K562 (cell line): ENCODE data around the gene PPP1R10. TPM values are rescaled to one million over a fixed set of nuclear protein-coding genes. Genes with fewer than 3 reads are reported as not detected.

Experiments used
- ATAC-seq: fragments of 200-7000 bp; cut with Tn5 transposase; 3 replicates; pipeline ENCODE4 v1.9.1; 2020; ENCODE audit warnings: moderate library complexity
- BruUV-seq: library from RNA; stranded (reverse); fragments of 400-500 nt; replicated peaks from 2 replicates; lab custom pipeline; 2021; lab: Mats Ljungman, UMichigan
- CTCF ChIA-PET: fragments of 300-600 bp; formaldehyde crosslinking; extraction: SDS; loops from one replicate; lab custom pipeline; 2021; ENCODE audit warnings: low intra/inter-chr PET ratio; lab: Yijun Ruan, JAX
- POLR2A ChIA-PET: fragments of 300-600, 350-650 bp; sonication (Branson Sonifier 250); formaldehyde crosslinking; extraction: SDS; loops from one replicate; lab custom pipeline; 2021; ENCODE audit warnings: antibody characterized with exemption, inconsistent platforms; lab: Yijun Ruan, JAX
- DNase-seq, 4 experiments: peaks; one replicate each; pipeline versions ENCODE4 v3.0.0 to v3.0.0-alpha.2; 2011 to 2018; ENCODE audit warnings: low spot score in 3 of 4, mixed read lengths in 3 of 4; ENCODE audit errors: extremely low read depth in 1 of 4
- FAIRE-seq: peaks from 2 replicates; lab custom pipeline; 2011; peaks lifted over from hg19 to GRCh38; lab: Jason Lieb, UNC
- H2AFZ ChIP-seq: 2 replicates; pipeline ENCODE4 v1.6.0; 2011; ENCODE audit warnings: low read depth, low read length, control low read depth, inconsistent platforms
- H3K27ac ChIP-seq: fragments of 200-600 bp; 3 replicates; pipeline ENCODE4 v1.8.0; 2011; ENCODE audit warnings: low read depth, mild to moderate bottlenecking, control low read depth, inconsistent platforms, low read length, moderate library complexity, mixed read lengths; ENCODE audit errors: extremely low read depth
- H3K27me3 ChIP-seq, 2 experiments: fragments of 300-600 bp in 1 of 2; 2 replicates in 1 of 2; 3 replicates in 1 of 2; pipeline versions ENCODE4 v1.6.0 to v1.8.0; 2011; ENCODE audit warnings: inconsistent platforms in 2 of 2, low read length in 2 of 2, mild to moderate bottlenecking in 1 of 2, mixed read lengths in 1 of 2, moderate library complexity in 1 of 2; ENCODE audit not compliant: control insufficient read depth in 2 of 2, insufficient read depth in 2 of 2
- H3K36me3 ChIP-seq: fragments of 300-600 bp; 3 replicates; pipeline ENCODE4 v1.8.0; 2011; ENCODE audit warnings: mild to moderate bottlenecking, low read length, inconsistent platforms; ENCODE audit not compliant: control insufficient read depth, insufficient read depth
- H3K4me1 ChIP-seq, 2 experiments: fragments of 200-600 bp in 1 of 2; replicated peaks in 1 of 2; 2 replicates in 1 of 2; 3 replicates in 1 of 2; pipeline versions ENCODE4 v1.5.1 to v1.8.0; 2011; ENCODE audit warnings: inconsistent platforms in 2 of 2, low read length in 2 of 2, mild to moderate bottlenecking in 1 of 2, mixed read lengths in 1 of 2, moderate library complexity in 1 of 2; ENCODE audit not compliant: control insufficient read depth in 2 of 2, insufficient read depth in 2 of 2
- H3K4me2 ChIP-seq: 2 replicates; pipeline ENCODE4 v1.6.1; 2011; ENCODE audit warnings: low read length, control low read depth, inconsistent platforms, mixed read lengths; ENCODE audit not compliant: insufficient read depth
- H3K4me3 ChIP-seq: fragments of 200-600 bp; sonication (generic), shearing (Covaris generic); 2 replicates; pipeline ENCODE4 v1.5.1; 2016; ENCODE audit warnings: control low read depth, inconsistent platforms
- H3K79me2 ChIP-seq: fragments of 200-600 bp; 3 replicates; pipeline ENCODE4 v1.8.0; 2011; ENCODE audit warnings: low read length, inconsistent platforms; ENCODE audit not compliant: control insufficient read depth, insufficient read depth
- H3K9ac ChIP-seq, 2 experiments: 2 replicates each; pipeline versions ENCODE4 v1.6.0 to v1.6.1; 2011; ENCODE audit warnings: low read depth in 2 of 2, low read length in 2 of 2, control low read depth in 1 of 2, inconsistent platforms in 1 of 2, mild to moderate bottlenecking in 1 of 2, mixed read lengths in 1 of 2; ENCODE audit not compliant: insufficient read depth in 1 of 2
- H3K9me1 ChIP-seq: one replicate; pipeline ENCODE4 v1.6.0; 2011; ENCODE audit warnings: inconsistent platforms, mild to moderate bottlenecking, low read length, moderate library complexity; ENCODE audit not compliant: control insufficient read depth, insufficient read depth
- H3K9me3 ChIP-seq: replicated peaks from 2 replicates; pipeline ENCODE4 v1.5.1; 2011; ENCODE audit warnings: low read depth, low read length, inconsistent platforms; ENCODE audit not compliant: control insufficient read depth, insufficient read depth
- H4K20me1 ChIP-seq: replicated peaks from 2 replicates; pipeline ENCODE4 v1.6.1; 2011; ENCODE audit warnings: low read length, inconsistent platforms, mixed read lengths; ENCODE audit not compliant: control insufficient read depth, insufficient read depth
- CBFA2T2 ChIP-seq: fragments of 450-650 bp; conservative IDR thresholded peaks from 2 replicates; pipeline ENCODE4 v1.6.1; 2017; ENCODE audit warnings: mild to moderate bottlenecking
- GABPA ChIP-seq: fragments of 200-800 bp; sonication (Bioruptor generic); conservative IDR thresholded peaks from 2 replicates; pipeline ENCODE4 v1.6.1; 2016; ENCODE audit warnings: low read depth, missing genetic modification characterization, missing compliant biosample characterization
- MYC ChIP-seq, 2 experiments: fragments of 250-450 bp in 1 of 2; sonication (Bioruptor Pico) in 1 of 2; IDR thresholded peaks; 2 replicates each; pipeline versions ENCODE4 v1.5.1 to v1.6.1; 2012 to 2021; ENCODE audit warnings: low read depth in 2 of 2, borderline replicate concordance in 1 of 2, improper control_type of control experiment in 1 of 2, low read length in 1 of 2, mild to moderate bottlenecking in 1 of 2, moderate library complexity in 1 of 2
- SIN3B ChIP-seq: fragments of 450-650 bp; IDR thresholded peaks from 2 replicates; pipeline ENCODE4 v1.6.1; 2017; ENCODE audit warnings: low read depth, mild to moderate bottlenecking, moderate library complexity
- SMARCA4 ChIP-seq: fragments of 450-650 bp; IDR thresholded peaks from 2 replicates; pipeline ENCODE4 v1.6.1; 2016
- TOE1 ChIP-seq, 2 experiments: fragments of 450-650 bp in 1 of 2; sonication (generic) in 1 of 2; formaldehyde crosslinking in 1 of 2; IDR thresholded peaks; 2 replicates each; pipeline versions ENCODE4 v1.7.1 to v1.8.0; 2016 to 2022; ENCODE audit warnings: borderline replicate concordance in 2 of 2, mild to moderate bottlenecking in 2 of 2, antibody characterized with exemption in 1 of 2, inconsistent platforms in 1 of 2, low read depth in 1 of 2, missing genetic modification reagents in 1 of 2, moderate library complexity in 1 of 2
- ZNF263 ChIP-seq: sonication (generic); formaldehyde crosslinking; IDR thresholded peaks from 2 replicates; pipeline ENCODE4 v1.8.0; 2022; ENCODE audit warnings: mild to moderate bottlenecking, missing genetic modification reagents, borderline replicate concordance
- ZNF584 ChIP-seq: fragments of 200-800 bp; sonication (Bioruptor generic); IDR thresholded peaks from 2 replicates; pipeline ENCODE4 v1.6.1; 2016; ENCODE audit warnings: low read depth, mild to moderate bottlenecking, missing genetic modification characterization, missing compliant biosample characterization
- WGBS: fragments of 100-300 bp; shearing (Covaris generic); methylation state at CpG from one replicate; pipeline ENCODE4 v1.1.6; 2016; ENCODE audit warnings: low coverage, mixed read lengths; ENCODE audit not compliant: insufficient coverage; ENCODE audit errors: missing lambda C conversion rate; 5-methylcytosine and 5-hydroxymethylcytosine counted together
- in situ Hi-C: fragments of 300-500 bp; cut with MboI; formaldehyde crosslinking; loops from 4 replicates; pipeline ENCODE4 v1.15.0; 2018; ENCODE audit warnings: inconsistent platforms, mixed read lengths
- intact Hi-C: fragments of 100-400 bp; cut with micrococcal nuclease; formaldehyde crosslinking; loops from 2 replicates; pipeline ENCODE4 v1.14.2; 2022
- polyA plus RNA-seq, 8 experiments: library from polyadenylated mRNA; depleted of rRNA in 4 of 8; stranded (reverse) in 5 of 8; unstranded in 3 of 8; fragments of >200 nt; fragmentation: Nextera tagmentation in 2 of 8; fragmentation: Illumina TruSeq in 1 of 8; extraction: Ambion mirVana in 2 of 8; extraction: Trizol in 1 of 8; gene quantifications; 2 replicates each; pipeline versions ENCODE4 v1.2.1 to v1.2.3, GENCODE V29; 2011 to 2014; ENCODE audit warnings: inconsistent platforms in 1 of 8, missing spikeins in 1 of 8
- total RNA-seq, 7 experiments: library from RNA; depleted of rRNA in 6 of 7; stranded (reverse); fragments of >200 nt in 6 of 7; fragmentation: Illumina TruSeq in 2 of 7; extraction: Trizol in 2 of 7; gene quantifications; 2 replicates each; pipeline versions ENCODE4 v1.2.1 to v1.2.3, GENCODE V29; 2011 to 2021; ENCODE audit warnings: low replicate concordance in 1 of 7
- TF ChIP-seq, protein P1 (sequence below): fragments of 450-650 bp; IDR thresholded peaks from 2 replicates; pipeline ENCODE4 v1.6.1; 2016; ENCODE audit warnings: low read depth
- TF ChIP-seq, protein P2 (sequence below): IDR thresholded peaks from 2 replicates; pipeline ENCODE4 v1.6.1; 2016; ENCODE audit warnings: missing genetic modification characterization, missing compliant biosample characterization

The PPP1R10 gene
- total and polyA plus RNA-seq, 9 of the 15 experiments (the other 6 are each of a cell fraction or from before 2014, with no cell fraction given) = 14.1 to 65.5 (median 32.6) TPM

GRCh38 chr6:30571762-30572082 lies 45.3 kb downstream of the PPP1R10 start:
- intact Hi-C loops = loop anchor here (1.0 kb wide), 1 partner anchor 14 kb away; the partner anchor contains the start of gene PRR3
- DNase-seq (no peak), ATAC-seq (no peak), FAIRE-seq (no peak)
- peak overlapping the region; percentile 90 for H3K4me2 ChIP-seq
- H3K4me1 ChIP-seq = peaks cover 24 to 35% of the 10 kb centered on the region in 2 experiments; a peak in 4 of 5 replicates
- peaks cover 10% of the 10 kb centered on the region for H3K9me1 ChIP-seq
- H3K9me3 ChIP-seq = no peaks in the 10 kb centered on the region
- peak overlapping the region; percentile 92 for H3K27ac ChIP-seq
- WGBS = under 1% methylated on average over 8 of the region's 8 CpGs
- in situ Hi-C loops = no loop called here
- H3K36me3 ChIP-seq = peaks cover 52% of the 10 kb centered on the region
- H4K20me1 ChIP-seq = peaks cover 12% of the 10 kb centered on the region; the same call in 1 of the 2 replicates
- CTCF ChIA-PET = no interaction called here
- BruUV-seq = TSS peak; percentile 76
- POLR2A ChIA-PET = interaction anchor here (0.5 to 3.2 kb wide), 9 partner anchors 9 to 830 kb away, joined by 3 to 38 read pairs (median 10); partner anchors contain the start of genes GNL1 and PRR3
- H3K79me2 ChIP-seq = peaks cover 70% of the 10 kb centered on the region
- H3K27me3 ChIP-seq = no peaks in the 10 kb centered on the region
- H3K4me3 ChIP-seq = peak overlapping the region; percentile 67
- peak overlapping the region; percentile 84 to 93 for H3K9ac ChIP-seq
- H2AFZ ChIP-seq = peak overlapping the region; percentile 97
- TF ChIP-seq TOE1 (IDR thresholded peaks at IDR 0.05; ENCODE audit: borderline replicate concordance) (peak; percentile 17; the same call in 1 of the 2 replicates), TOE1 (CRISPR knock-in tag; IDR thresholded peaks at IDR 0.05; ENCODE audit: borderline replicate concordance, low read depth) (no peak), GABPA (tag) (0 out of 2 replicates have a peak, but pooled peaks have one; percentile 49), ZNF584 (CRISPR knock-in tag) (0 out of 2 replicates have a peak, but pooled peaks have one; percentile 15), CBFA2T2 (0 out of 2 replicates have a peak, but pooled peaks have one; percentile 41), ZNF263 (CRISPR knock-in tag) (0 out of 2 replicates have a peak, but pooled peaks have one; percentile 8), MYC (IDR thresholded peaks at IDR 0.05; ENCODE audit: low read depth, low read length) (no peak), MYC (CRISPR knock-in tag; IDR thresholded peaks at IDR 0.05; ENCODE audit: borderline replicate concordance, low read depth) (no peak), SIN3B (no peak), SMARCA4 (peak; percentile 39; the same call in 1 of the 2 replicates)
- TF ChIP-seq, protein P1, sequence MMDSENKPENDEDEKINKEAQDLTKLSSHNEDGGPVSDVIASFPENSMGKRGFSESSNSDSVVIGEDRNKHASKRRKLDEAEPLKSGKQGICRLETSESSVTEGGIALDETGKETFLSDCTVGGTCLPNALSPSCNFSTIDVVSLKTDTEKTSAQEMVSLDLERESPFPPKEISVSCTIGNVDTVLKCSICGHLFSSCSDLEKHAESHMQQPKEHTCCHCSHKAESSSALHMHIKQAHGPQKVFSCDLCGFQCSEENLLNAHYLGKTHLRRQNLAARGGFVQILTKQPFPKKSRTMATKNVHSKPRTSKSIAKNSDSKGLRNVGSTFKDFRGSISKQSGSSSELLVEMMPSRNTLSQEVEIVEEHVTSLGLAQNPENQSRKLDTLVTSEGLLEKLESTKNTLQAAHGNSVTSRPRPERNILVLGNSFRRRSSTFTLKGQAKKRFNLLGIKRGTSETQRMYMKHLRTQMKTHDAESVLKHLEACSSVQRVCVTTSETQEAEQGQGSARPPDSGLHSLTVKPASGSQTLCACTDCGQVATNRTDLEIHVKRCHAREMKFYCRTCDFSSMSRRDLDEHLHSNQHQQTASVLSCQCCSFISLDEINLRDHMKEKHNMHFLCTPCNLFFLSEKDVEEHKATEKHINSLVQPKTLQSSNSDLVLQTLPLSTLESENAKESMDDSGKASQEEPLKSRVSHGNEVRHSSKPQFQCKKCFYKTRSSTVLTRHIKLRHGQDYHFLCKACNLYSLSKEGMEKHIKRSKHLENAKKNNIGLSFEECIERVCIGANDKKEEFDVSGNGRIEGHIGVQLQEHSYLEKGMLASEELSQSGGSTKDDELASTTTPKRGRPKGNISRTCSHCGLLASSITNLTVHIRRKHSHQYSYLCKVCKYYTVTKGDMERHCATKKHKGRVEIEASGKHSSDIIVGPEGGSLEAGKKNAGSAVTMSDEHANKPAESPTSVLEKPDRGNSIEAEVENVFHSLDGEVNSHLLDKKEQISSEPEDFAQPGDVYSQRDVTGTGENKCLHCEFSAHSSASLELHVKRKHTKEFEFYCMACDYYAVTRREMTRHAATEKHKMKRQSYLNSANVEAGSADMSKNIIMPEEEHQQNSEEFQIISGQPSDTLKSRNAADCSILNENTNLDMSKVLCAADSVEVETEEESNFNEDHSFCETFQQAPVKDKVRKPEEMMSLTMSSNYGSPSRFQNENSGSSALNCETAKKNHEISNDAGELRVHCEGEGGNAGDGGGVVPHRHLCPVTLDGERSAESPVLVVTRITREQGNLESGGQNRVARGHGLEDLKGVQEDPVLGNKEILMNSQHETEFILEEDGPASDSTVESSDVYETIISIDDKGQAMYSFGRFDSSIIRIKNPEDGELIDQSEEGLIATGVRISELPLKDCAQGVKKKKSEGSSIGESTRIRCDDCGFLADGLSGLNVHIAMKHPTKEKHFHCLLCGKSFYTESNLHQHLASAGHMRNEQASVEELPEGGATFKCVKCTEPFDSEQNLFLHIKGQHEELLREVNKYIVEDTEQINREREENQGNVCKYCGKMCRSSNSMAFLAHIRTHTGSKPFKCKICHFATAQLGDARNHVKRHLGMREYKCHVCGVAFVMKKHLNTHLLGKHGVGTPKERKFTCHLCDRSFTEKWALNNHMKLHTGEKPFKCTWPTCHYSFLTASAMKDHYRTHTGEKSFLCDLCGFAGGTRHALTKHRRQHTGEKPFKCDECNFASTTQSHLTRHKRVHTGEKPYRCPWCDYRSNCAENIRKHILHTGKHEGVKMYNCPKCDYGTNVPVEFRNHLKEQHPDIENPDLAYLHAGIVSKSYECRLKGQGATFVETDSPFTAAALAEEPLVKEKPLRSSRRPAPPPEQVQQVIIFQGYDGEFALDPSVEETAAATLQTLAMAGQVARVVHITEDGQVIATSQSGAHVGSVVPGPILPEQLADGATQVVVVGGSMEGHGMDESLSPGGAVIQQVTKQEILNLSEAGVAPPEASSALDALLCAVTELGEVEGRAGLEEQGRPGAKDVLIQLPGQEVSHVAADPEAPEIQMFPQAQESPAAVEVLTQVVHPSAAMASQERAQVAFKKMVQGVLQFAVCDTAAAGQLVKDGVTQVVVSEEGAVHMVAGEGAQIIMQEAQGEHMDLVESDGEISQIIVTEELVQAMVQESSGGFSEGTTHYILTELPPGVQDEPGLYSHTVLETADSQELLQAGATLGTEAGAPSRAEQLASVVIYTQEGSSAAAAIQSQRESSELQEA = peak; percentile 39; the same call in 1 of the 2 replicates
- TF ChIP-seq, protein P2, sequence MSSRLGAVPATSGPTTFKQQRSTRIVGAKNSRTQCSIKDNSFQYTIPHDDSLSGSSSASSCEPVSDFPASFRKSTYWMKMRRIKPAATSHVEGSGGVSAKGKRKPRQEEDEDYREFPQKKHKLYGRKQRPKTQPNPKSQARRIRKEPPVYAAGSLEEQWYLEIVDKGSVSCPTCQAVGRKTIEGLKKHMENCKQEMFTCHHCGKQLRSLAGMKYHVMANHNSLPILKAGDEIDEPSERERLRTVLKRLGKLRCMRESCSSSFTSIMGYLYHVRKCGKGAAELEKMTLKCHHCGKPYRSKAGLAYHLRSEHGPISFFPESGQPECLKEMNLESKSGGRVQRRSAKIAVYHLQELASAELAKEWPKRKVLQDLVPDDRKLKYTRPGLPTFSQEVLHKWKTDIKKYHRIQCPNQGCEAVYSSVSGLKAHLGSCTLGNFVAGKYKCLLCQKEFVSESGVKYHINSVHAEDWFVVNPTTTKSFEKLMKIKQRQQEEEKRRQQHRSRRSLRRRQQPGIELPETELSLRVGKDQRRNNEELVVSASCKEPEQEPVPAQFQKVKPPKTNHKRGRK (tag) = peak; percentile 68
